Activated T-helper 2 cell treated with anti-CD3 and anti-CD28 coated beads, Interferon-gamma antibody, Interleukin-2, Interleukin-4, amounts not matched to agents 10 μg/mL and 5 μg/mL and 100 μg/mL, durations not matched to agents 14 hours and 24 hours and 36 hours (primary cell): ENCODE results near the gene SLC34A1. TPM values are rescaled to one million over a fixed set of nuclear protein-coding genes. Genes with fewer than 3 reads are reported as not detected.

ENCODE experiments used
- DNase-seq: peaks from one replicate; pipeline ENCODE4 v3.0.0; 2021; ENCODE audit warnings: low spot score
- H3K27ac Mint-ChIP-seq: one replicate; pipeline ENCODE4 v1.8.0; 2021; ENCODE audit warnings: mixed read lengths
- H3K27me3 Mint-ChIP-seq: one replicate; pipeline ENCODE4 v1.8.0; 2021; ENCODE audit warnings: low read depth, mixed read lengths
- H3K36me3 Mint-ChIP-seq: one replicate; pipeline ENCODE4 v1.8.0; 2021; ENCODE audit warnings: low read depth, mixed read lengths
- H3K4me1 Mint-ChIP-seq: one replicate; pipeline ENCODE4 v1.8.0; 2021; ENCODE audit warnings: low read depth, mixed read lengths
- H3K4me3 Mint-ChIP-seq: one replicate; pipeline ENCODE4 v1.8.0; 2021; ENCODE audit warnings: low read depth, mild to moderate bottlenecking, moderate library complexity, mixed read lengths
- H3K9me3 Mint-ChIP-seq: one replicate; pipeline ENCODE4 v1.8.0; 2021; ENCODE audit warnings: mixed read lengths
- intact Hi-C: fragments of 100-400 bp; cut with micrococcal nuclease; formaldehyde crosslinking; loops from one replicate; pipeline ENCODE4 v1.15.1; 2023
- total RNA-seq: library from RNA; stranded (reverse); gene quantifications from 2 replicates; pipeline ENCODE4 v1.2.3, GENCODE V29; 2022

SLC34A1 gene
- total RNA-seq, 1 donor from 2014 or later = not detected

DNA sequence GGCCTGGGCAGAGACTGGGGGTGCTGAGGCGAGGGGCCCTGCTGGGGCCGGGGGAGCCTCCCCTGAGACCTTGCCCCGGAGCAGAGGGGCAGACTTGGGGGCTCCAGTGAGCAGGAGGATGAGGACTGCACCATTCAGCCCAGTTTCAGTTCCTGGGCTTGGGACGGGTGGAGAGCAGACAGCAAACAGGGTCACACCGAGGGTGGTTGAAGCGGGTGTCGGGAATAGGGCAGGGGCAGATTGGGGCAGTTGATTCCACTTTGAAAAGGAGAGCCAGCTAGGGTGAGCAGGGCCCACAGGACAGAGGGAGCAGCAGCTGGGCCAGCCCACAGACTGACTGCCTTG is 46.7 kb downstream of the SLC34A1 start:
- Mint-ChIP-seq H3K4me3 (peak overlapping the region; percentile 91), H3K9me3 (no peaks in the 10 kb centered on the region), H3K4me1 (peaks cover 56% of the 10 kb centered on the region), H3K36me3 (peaks cover 79% of the 10 kb centered on the region), H3K27ac (peak overlapping the region; percentile 67), H3K27me3 (no peaks in the 10 kb centered on the region)
- no peak for DNase-seq
- intact Hi-C loops = no loop called here

GRCh38 chr5:177431317-177432142 is 47.3 kb downstream of the SLC34A1 start:
- Mint-ChIP-seq H3K27me3 (no peaks in the 10 kb centered on the region), H3K4me1 (peaks cover 56% of the 10 kb centered on the region), H3K36me3 (peaks cover 83% of the 10 kb centered on the region), H3K4me3 (peak overlapping the region; percentile 77), H3K9me3 (no peaks in the 10 kb centered on the region), H3K27ac (peak overlapping the region; percentile 92)
- intact Hi-C loops = no loop called here
- peak; percentile 77 for DNase-seq

DNA sequence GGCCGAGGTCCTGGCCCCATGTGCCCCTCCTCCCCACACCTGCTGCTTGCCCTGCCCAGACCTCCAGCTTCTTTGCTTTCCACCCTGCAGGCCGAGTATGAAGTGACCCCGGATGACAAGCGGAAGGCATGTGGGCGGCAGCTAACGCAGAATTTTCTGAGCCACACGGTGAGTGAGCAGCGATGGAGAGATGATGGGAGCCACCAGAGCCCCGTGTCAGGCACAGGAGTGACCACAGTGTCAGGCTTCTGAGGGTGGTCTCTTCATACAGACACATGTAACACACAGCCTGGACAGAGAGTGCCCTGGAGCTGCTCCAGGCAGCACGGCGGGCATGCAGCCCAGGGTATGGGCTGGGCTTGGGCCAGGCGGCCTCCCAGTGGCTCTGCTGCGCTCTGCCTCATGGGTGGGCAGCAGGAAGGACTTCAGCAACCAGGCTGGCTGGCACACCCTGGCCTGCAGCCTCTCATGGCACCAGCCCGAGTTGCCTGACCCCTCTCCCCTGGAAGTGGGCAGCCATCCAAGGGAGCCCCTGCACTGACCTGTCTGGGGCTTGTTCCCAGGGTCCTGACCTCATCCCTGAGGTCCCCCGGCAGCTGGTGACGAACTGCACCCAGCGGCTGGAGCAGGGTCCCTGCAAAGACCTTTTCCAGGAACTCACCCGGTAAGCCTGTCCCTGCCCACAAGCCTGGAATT is 48.1 kb downstream of the SLC34A1 start:
- intact Hi-C loops = no loop called here
- no peaks in the 10 kb centered on the region for H3K27me3 Mint-ChIP-seq
- H3K4me1 Mint-ChIP-seq = peaks cover 58% of the 10 kb centered on the region
- H3K36me3 Mint-ChIP-seq = peaks cover 89% of the 10 kb centered on the region
- H3K4me3 Mint-ChIP-seq = peak overlapping the region; percentile 77
- H3K27ac Mint-ChIP-seq = peak overlapping the region; percentile 92
- no peak for DNase-seq
- no peaks in the 10 kb centered on the region for H3K9me3 Mint-ChIP-seq

GRCh38 chr5:177432839-177433657 is 48.8 kb downstream of the SLC34A1 start:
- Mint-ChIP-seq H3K27me3 (no peaks in the 10 kb centered on the region), H3K9me3 (no peaks in the 10 kb centered on the region), H3K4me1 (peaks cover 53% of the 10 kb centered on the region), H3K27ac (peak overlapping the region; percentile 46), H3K36me3 (peaks cover 90% of the 10 kb centered on the region), H3K4me3 (no peak overlapping the region)
- DNase-seq = no peak
- intact Hi-C loops = no loop called here

GRCh38 chr5:177433658-177434217 is 49.5 kb downstream of the SLC34A1 start:
- Mint-ChIP-seq H3K27me3 (no peaks in the 10 kb centered on the region), H3K36me3 (peaks cover 92% of the 10 kb centered on the region), H3K4me3 (no peak overlapping the region), H3K4me1 (peaks cover 53% of the 10 kb centered on the region), H3K9me3 (no peaks in the 10 kb centered on the region), H3K27ac (peak overlapping the region; percentile 83)
- DNase-seq = no peak
- intact Hi-C loops = loop anchor here (1.0 kb wide), 1 partner anchor 11 kb away; no protein-coding TSS in a partner anchor

DNA sequence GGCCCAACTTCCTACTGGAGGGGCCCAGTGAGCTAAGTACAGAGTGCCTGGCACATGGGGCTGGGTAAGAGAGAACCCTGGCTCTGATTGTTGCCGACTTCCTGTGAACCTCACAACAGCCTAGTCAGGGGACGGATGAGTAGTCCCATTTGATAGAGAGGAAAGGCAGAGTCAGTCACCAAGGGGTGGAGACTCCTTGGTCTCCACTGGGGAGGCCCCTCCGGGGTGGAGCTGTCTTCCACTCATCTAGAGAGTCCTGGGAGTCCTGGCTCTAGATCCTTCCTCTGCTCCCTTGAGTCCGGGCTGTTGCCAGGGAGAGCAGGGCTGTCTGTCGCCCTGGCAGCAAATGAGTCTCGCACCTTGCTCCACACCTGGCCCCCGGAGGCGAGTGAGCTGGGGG is 50.2 kb downstream of the SLC34A1 start:
- no peaks in the 10 kb centered on the region for H3K27me3 Mint-ChIP-seq
- peak overlapping the region; percentile 51 for H3K4me3 Mint-ChIP-seq
- peak overlapping the region; percentile 83 for H3K27ac Mint-ChIP-seq
- H3K4me1 Mint-ChIP-seq = peaks cover 46% of the 10 kb centered on the region
- intact Hi-C loops = loop anchor here (1.0 kb wide), 1 partner anchor 10 kb away; no protein-coding TSS in a partner anchor
- H3K36me3 Mint-ChIP-seq = peaks cover 89% of the 10 kb centered on the region
- DNase-seq = no peak
- H3K9me3 Mint-ChIP-seq = no peaks in the 10 kb centered on the region

DNA sequence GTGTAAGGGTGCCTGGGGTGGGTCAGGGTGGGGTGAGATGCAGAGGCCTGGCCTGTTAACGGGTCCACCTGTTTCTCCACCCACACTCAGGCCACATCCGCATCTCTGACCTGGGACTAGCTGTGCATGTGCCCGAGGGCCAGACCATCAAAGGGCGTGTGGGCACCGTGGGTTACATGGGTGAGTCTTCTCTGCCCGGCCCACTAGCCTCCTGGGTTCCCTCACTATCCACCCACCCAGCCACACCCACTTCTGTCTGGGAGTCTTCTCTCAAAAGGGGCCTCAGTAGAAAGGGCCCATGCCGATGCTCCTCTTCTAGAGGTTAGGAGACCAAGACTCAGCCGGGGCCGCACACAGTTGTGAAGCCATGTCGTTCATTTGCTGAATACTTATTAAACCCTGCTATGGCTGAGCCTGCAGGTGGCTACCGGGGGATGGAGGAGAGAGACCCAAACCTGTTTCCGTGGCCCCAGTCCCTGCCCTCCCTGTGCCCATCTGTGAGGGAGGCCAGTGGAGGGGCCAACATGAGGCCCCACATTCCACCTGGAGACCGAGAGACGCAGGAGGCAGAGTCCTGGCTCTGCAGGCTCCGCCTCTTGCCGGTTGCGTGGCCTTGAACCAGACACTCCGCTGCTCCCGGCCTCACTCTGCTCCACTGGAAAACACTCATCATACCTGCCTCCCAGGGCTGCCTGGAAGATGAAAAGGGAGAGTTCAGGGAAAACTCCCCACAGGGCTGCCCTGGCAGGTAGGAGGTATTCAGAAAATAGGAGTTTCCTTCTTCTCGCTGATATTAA is 50.9 kb downstream of the SLC34A1 start:
- H3K4me1 Mint-ChIP-seq = peaks cover 46% of the 10 kb centered on the region
- H3K27ac Mint-ChIP-seq = no peak overlapping the region
- DNase-seq = no peak
- intact Hi-C loops = loop anchor here (1.0 kb wide), 1 partner anchor 9 kb away; no protein-coding TSS in a partner anchor
- no peaks in the 10 kb centered on the region for H3K9me3 Mint-ChIP-seq
- peaks cover 89% of the 10 kb centered on the region for H3K36me3 Mint-ChIP-seq
- no peaks in the 10 kb centered on the region for H3K27me3 Mint-ChIP-seq
- H3K4me3 Mint-ChIP-seq = no peak overlapping the region

GRCh38 chr5:177435847-177436536 is 51.8 kb downstream of the SLC34A1 start:
- H3K9me3 Mint-ChIP-seq = no peaks in the 10 kb centered on the region
- no peak overlapping the region for H3K4me3 Mint-ChIP-seq
- no peak overlapping the region for H3K27ac Mint-ChIP-seq
- H3K36me3 Mint-ChIP-seq = peaks cover 86% of the 10 kb centered on the region
- H3K27me3 Mint-ChIP-seq = no peaks in the 10 kb centered on the region
- intact Hi-C loops = no loop called here
- no peak for DNase-seq
- peaks cover 41% of the 10 kb centered on the region for H3K4me1 Mint-ChIP-seq

DNA sequence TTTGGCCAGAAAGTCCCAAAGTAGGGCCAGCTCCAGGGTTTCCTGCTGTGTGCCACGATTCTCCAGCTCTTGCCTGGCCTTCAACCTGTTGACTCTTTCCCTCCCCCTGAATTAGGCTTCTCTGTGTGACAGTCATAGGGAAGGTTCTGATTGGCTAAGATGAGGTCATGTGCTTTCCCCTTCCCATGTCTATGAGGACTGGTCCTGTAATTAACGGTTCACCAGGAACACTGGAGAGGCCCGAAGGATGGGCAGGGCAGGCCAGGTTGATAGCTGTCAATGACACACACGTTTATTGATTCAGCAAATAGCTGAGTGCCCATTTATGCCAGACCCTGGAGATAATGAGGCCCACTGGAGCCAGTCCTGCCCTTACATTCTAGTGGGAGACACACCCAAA is 53.4 kb downstream of the SLC34A1 start:
- Mint-ChIP-seq H3K27me3 (no peaks in the 10 kb centered on the region), H3K9me3 (no peaks in the 10 kb centered on the region), H3K4me3 (no peak overlapping the region), H3K36me3 (peaks cover 86% of the 10 kb centered on the region), H3K4me1 (peaks cover 29% of the 10 kb centered on the region), H3K27ac (peak overlapping the region; percentile 12)
- no peak for DNase-seq
- intact Hi-C loops = no loop called here

- peak overlapping the region; percentile 26 for H3K27ac Mint-ChIP-seq
- H3K9me3 Mint-ChIP-seq = no peaks in the 10 kb centered on the region
- peaks cover 82% of the 10 kb centered on the region for H3K36me3 Mint-ChIP-seq
- H3K4me1 Mint-ChIP-seq = peaks cover 24% of the 10 kb centered on the region
- intact Hi-C loops = no loop called here
- no peak overlapping the region for H3K4me3 Mint-ChIP-seq
- DNase-seq = no peak
- H3K27me3 Mint-ChIP-seq = no peaks in the 10 kb centered on the region
These were observed 54.2 kb downstream of the SLC34A1 start for GRCh38 chr5:177438468-177438867.

DNA sequence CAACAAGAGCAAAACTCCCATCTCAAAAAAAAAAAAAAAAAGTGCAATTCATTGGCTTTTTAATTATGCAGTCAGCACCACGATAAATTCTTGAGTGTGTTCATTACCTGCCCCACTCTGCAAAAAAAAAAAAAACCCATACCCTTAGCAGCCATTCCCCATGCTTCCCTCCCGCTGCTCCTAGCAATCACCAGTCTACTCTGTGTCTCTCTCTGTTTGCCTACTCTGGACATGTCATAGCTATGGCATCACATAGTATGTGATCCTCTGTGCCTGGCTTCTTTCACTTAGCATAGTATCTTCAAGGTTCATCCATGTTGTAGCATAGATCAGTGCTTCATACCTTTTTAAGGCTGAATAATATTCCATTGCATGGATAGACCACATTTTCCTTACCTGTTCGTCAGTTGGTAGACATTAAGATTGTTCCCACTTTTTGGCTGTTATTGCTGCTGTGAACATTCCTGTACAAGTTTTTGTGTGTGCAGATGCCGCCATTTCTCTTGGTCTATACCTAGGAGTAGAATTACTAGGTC is 55.4 kb downstream of the SLC34A1 start:
- intact Hi-C loops = no loop called here
- no peaks in the 10 kb centered on the region for H3K9me3 Mint-ChIP-seq
- peaks cover 73% of the 10 kb centered on the region for H3K36me3 Mint-ChIP-seq

More for the DNA sequence above, 55.4 kb downstream of the SLC34A1 start:
- H3K4me3 Mint-ChIP-seq = no peak overlapping the region
- H3K4me1 Mint-ChIP-seq = peaks cover 25% of the 10 kb centered on the region
- no peaks in the 10 kb centered on the region for H3K27me3 Mint-ChIP-seq
- peak overlapping the region; percentile 45 for H3K27ac Mint-ChIP-seq
- no peak for DNase-seq
